GM12892 (cell line): ENCODE measurements around the gene GPR78.

Source experiments
- POLR2A ChIP-seq: IDR thresholded peaks from 2 replicates; pipeline ENCODE4 v1.6.1; 2011; ENCODE audit warnings: low read depth, low read length, control low read depth
- POLR2AphosphoS5 ChIP-seq: IDR thresholded peaks from 2 replicates; pipeline ENCODE4 v1.6.1; 2011; ENCODE audit warnings: low read depth, low read length, control low read depth
- TAF1 ChIP-seq: IDR thresholded peaks from 2 replicates; pipeline ENCODE4 v1.6.1; 2011; ENCODE audit warnings: low read depth, mild to moderate bottlenecking, control low read depth, low read length, borderline replicate concordance

DNA sequence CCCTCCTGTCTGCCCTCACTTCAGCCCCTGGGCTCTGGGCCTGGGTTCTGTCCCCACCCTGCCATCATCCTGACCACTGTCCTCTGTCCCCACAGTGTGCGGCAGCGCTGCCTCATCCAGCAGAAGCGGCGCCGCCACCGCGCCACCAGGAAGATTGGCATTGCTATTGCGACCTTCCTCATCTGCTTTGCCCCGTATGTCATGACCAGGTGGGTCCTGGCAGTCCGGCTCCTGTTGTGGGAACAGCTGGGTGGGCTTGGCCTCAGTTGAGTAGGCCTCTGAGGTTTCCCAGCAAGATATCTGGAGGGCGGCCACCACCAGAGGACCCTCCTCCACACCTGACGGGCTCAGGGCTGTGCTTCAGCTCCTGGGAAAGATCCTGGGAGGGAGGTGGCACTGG is 2.2 kb downstream of the GPR78 start:
- TF ChIP-seq POLR2A (no peak), TAF1 (no peak), POLR2AphosphoS5 (no peak)
